Panc1 (cell line): ENCODE results near the gene COG7. TPM values are rescaled to one million over a fixed set of nuclear protein-coding genes. Genes with fewer than 3 reads are reported as not detected.

Source experiments
- ATAC-seq: fragments of 200-7000 bp; cut with Tn5 transposase; 2 replicates; pipeline ENCODE4 v1.9.1; 2020; ENCODE audit warnings: mild to moderate bottlenecking, moderate library complexity
- BruUV-seq: library from RNA; stranded (reverse); fragments of 400-500 nt; replicated peaks from 2 replicates; lab custom pipeline; 2021; lab: Mats Ljungman, UMichigan
- CTCF ChIA-PET: fragments of 300-600 bp; sonication (Branson Sonifier 250); formaldehyde crosslinking; loops from one replicate; lab custom pipeline; 2022; ENCODE audit warnings: antibody characterized with exemption; lab: Charles Lee
- POLR2A ChIA-PET: fragments of 300-600 bp; sonication (Branson Sonifier 250); formaldehyde crosslinking; loops from one replicate; lab custom pipeline; 2022; ENCODE audit warnings: antibody characterized with exemption; lab: Charles Lee
- DNase-seq: peaks from one replicate; pipeline ENCODE4 v3.0.0-alpha.2; 2010; ENCODE audit warnings: low read depth, low spot score
- H3K27ac ChIP-seq: 2 replicates; pipeline ENCODE4 v1.5.1; 2011; ENCODE audit warnings: mild to moderate bottlenecking, low read length, inconsistent platforms
- H3K27me3 ChIP-seq: fragments of 200-500 bp; sonication (Bioruptor generic); 2 replicates; pipeline ENCODE4 v1.6.0; 2014; ENCODE audit warnings: low read length, inconsistent platforms; ENCODE audit not compliant: control insufficient read depth, insufficient read depth
- H3K36me3 ChIP-seq: fragments of 200-500 bp; sonication (Bioruptor generic); 2 replicates; pipeline ENCODE4 v1.5.1; 2014; ENCODE audit warnings: inconsistent platforms, mild to moderate bottlenecking, low read length, moderate library complexity; ENCODE audit not compliant: control insufficient read depth, insufficient read depth
- H3K4me1 ChIP-seq: 2 replicates; pipeline ENCODE4 v1.5.1; 2011; ENCODE audit warnings: inconsistent platforms, mild to moderate bottlenecking, low read length, moderate library complexity; ENCODE audit not compliant: control insufficient read depth, insufficient read depth
- H3K4me3 ChIP-seq, 2 experiments: 2 replicates each; pipeline ENCODE4 v1.5.1; 2011 to 2012; ENCODE audit warnings: low read depth in 2 of 2, low read length in 2 of 2, mild to moderate bottlenecking in 2 of 2, inconsistent platforms in 1 of 2, moderate library complexity in 1 of 2
- H3K9me3 ChIP-seq: fragments of 200-500 bp; sonication (Bioruptor generic); 2 replicates; pipeline ENCODE4 v1.5.1; 2014; ENCODE audit warnings: low read depth, mild to moderate bottlenecking, inconsistent platforms, low read length, moderate library complexity; ENCODE audit not compliant: control insufficient read depth, insufficient read depth
- CTCF ChIP-seq: fragments of 450-650 bp; IDR thresholded peaks from 2 replicates; pipeline ENCODE4 v1.5.1; 2017; ENCODE audit warnings: mild to moderate bottlenecking
- POLR2AphosphoS5 ChIP-seq: IDR thresholded peaks from 2 replicates; pipeline ENCODE4 v1.6.1; 2012; ENCODE audit warnings: mild to moderate bottlenecking, low read depth, low read length, moderate library complexity
- SIN3A ChIP-seq: IDR thresholded peaks from 2 replicates; pipeline ENCODE4 v1.6.1; 2012; ENCODE audit warnings: low read depth, mild to moderate bottlenecking, low read length, moderate library complexity, borderline replicate concordance; ENCODE audit not compliant: insufficient read depth
- TCF7L2 ChIP-seq: IDR thresholded peaks from 2 replicates; pipeline ENCODE4 v1.6.1; 2011; ENCODE audit warnings: mild to moderate bottlenecking, low read depth, low read length, inconsistent platforms
- in situ Hi-C: cut with HindIII; loops from 2 replicates; pipeline ENCODE4 v1.10.0; 2016; ENCODE audit warnings: low sequenced_read_pairs, low pct_unique_long_range_greater_than_20kb
- intact Hi-C: fragments of 100-400 bp; cut with micrococcal nuclease; formaldehyde crosslinking; loops from one replicate; pipeline ENCODE4 v1.10.0; 2022; ENCODE audit not compliant: unreplicated experiment
- total RNA-seq: library from RNA; stranded (reverse); gene quantifications from one replicate; pipeline ENCODE4 v1.2.1, GENCODE V29; 2021; ENCODE audit not compliant: unreplicated experiment
- TF ChIP-seq, protein P1 (sequence below), 2 experiments: IDR thresholded peaks; 2 replicates each; pipeline ENCODE4 v1.6.1; 2011 to 2012; ENCODE audit warnings: low read depth in 2 of 2, control low read depth in 1 of 2, low read length in 1 of 2, mild to moderate bottlenecking in 1 of 2, moderate library complexity in 1 of 2; ENCODE audit not compliant: insufficient read depth in 1 of 2

COG7 gene
- total RNA-seq, 1 experiment from 2014 or later = 25.3 TPM

- peaks cover 9% of the 10 kb centered on the region for H3K36me3 ChIP-seq
- intact Hi-C loops (no loop called here), in situ Hi-C loops (no loop called here)
- H3K4me1 ChIP-seq = no peaks in the 10 kb centered on the region
- DNase-seq (no peak), ATAC-seq (no peak)
- ChIA-PET POLR2A (no interaction called here), CTCF (no interaction called here)
- no TSS peak for BruUV-seq
- no peaks in the 10 kb centered on the region for H3K9me3 ChIP-seq
- no peaks in the 10 kb centered on the region for H3K27me3 ChIP-seq
- no peak for TF ChIP-seq TCF7L2
- no peak for TF ChIP-seq CTCF
- no peak for TF ChIP-seq POLR2AphosphoS5
- no peak for TF ChIP-seq SIN3A
- TF ChIP-seq, protein P1, sequence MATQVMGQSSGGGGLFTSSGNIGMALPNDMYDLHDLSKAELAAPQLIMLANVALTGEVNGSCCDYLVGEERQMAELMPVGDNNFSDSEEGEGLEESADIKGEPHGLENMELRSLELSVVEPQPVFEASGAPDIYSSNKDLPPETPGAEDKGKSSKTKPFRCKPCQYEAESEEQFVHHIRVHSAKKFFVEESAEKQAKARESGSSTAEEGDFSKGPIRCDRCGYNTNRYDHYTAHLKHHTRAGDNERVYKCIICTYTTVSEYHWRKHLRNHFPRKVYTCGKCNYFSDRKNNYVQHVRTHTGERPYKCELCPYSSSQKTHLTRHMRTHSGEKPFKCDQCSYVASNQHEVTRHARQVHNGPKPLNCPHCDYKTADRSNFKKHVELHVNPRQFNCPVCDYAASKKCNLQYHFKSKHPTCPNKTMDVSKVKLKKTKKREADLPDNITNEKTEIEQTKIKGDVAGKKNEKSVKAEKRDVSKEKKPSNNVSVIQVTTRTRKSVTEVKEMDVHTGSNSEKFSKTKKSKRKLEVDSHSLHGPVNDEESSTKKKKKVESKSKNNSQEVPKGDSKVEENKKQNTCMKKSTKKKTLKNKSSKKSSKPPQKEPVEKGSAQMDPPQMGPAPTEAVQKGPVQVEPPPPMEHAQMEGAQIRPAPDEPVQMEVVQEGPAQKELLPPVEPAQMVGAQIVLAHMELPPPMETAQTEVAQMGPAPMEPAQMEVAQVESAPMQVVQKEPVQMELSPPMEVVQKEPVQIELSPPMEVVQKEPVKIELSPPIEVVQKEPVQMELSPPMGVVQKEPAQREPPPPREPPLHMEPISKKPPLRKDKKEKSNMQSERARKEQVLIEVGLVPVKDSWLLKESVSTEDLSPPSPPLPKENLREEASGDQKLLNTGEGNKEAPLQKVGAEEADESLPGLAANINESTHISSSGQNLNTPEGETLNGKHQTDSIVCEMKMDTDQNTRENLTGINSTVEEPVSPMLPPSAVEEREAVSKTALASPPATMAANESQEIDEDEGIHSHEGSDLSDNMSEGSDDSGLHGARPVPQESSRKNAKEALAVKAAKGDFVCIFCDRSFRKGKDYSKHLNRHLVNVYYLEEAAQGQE (IDR thresholded peaks at IDR 0.05; ENCODE audit: insufficient read depth in 1 of 2, low read depth in 2 of 2, low read length in 1 of 2) = no peak
- no peak overlapping the region for H3K27ac ChIP-seq
- H3K4me3 ChIP-seq = no peak overlapping the region
These were observed 29.8 kb upstream of the COG7 start for GRCh38 chr16:23482778-23483177.

GRCh38 chr16:23480257-23480656 is 27.3 kb upstream of the COG7 start:
- H3K36me3 ChIP-seq = peaks cover 14% of the 10 kb centered on the region
- no peak for ATAC-seq
- no TSS peak for BruUV-seq
- no peak overlapping the region for H3K4me3 ChIP-seq
- ChIA-PET POLR2A (no interaction called here), CTCF (no interaction called here)
- no peaks in the 10 kb centered on the region for H3K9me3 ChIP-seq
- no peak for DNase-seq
- intact Hi-C loops = no loop called here
- in situ Hi-C loops = no loop called here
- no peaks in the 10 kb centered on the region for H3K4me1 ChIP-seq
- H3K27ac ChIP-seq = no peak overlapping the region
- no peaks in the 10 kb centered on the region for H3K27me3 ChIP-seq
- no peak for TF ChIP-seq SIN3A
- TF ChIP-seq, protein P1 (IDR thresholded peaks at IDR 0.05; ENCODE audit: insufficient read depth in 1 of 2, low read depth in 2 of 2, low read length in 1 of 2) = no peak
- TF ChIP-seq POLR2AphosphoS5 = no peak
- no peak for TF ChIP-seq TCF7L2
- no peak for TF ChIP-seq CTCF
